ENCODE data around the gene MAMDC4. TPM values are rescaled to one million over a fixed set of nuclear protein-coding genes. Genes with fewer than 3 reads are reported as not detected.

MAMDC4 gene
- total and polyA plus RNA-seq, 2 of the 13 experiments (the other 11 are each of a cell fraction or from before 2014, with no cell fraction given), result 6.0 to 6.8 TPM

GRCh38 chr9:136886610-136887597 lies 34.8 kb downstream of the MAMDC4 start (continued):
- TF ChIP-seq DRAP1 (CRISPR knock-in tag; IDR thresholded peaks at IDR 0.05) (0 out of 2 replicates have a peak, but pooled peaks have one; percentile 21), ZBTB34 (CRISPR knock-in tag; IDR thresholded peaks at IDR 0.05) (peak; percentile 27; the same call in 1 of the 2 replicates), ONECUT2 (CRISPR knock-in tag; IDR thresholded peaks at IDR 0.05) (no peak), JUND (CRISPR knock-in tag; IDR thresholded peaks at IDR 0.05) (no peak), ZNF713 (CRISPR knock-in tag; IDR thresholded peaks at IDR 0.05) (no peak), RFXANK (CRISPR knock-in tag; IDR thresholded peaks at IDR 0.05) (no peak), ZNF224 (CRISPR knock-in tag; IDR thresholded peaks at IDR 0.05) (0 out of 2 replicates have a peak, but pooled peaks have one; percentile 67), ADNP (CRISPR knock-in tag; IDR thresholded peaks at IDR 0.05) (no peak), REXO4 (CRISPR knock-in tag; IDR thresholded peaks at IDR 0.05; ENCODE audit: borderline replicate concordance) (no peak), RNF2 (conservative IDR thresholded peaks at IDR 0.05; ENCODE audit: low read depth) (no peak), BHLHE40 (IDR thresholded peaks at IDR 0.05; ENCODE audit: low read length) (no peak), RAD51 (IDR thresholded peaks at IDR 0.05; ENCODE audit: borderline replicate concordance) (no peak), CHD4 (IDR thresholded peaks at IDR 0.05; ENCODE audit: borderline replicate concordance, low read length) (no peak), MYNN (CRISPR knock-in tag; IDR thresholded peaks at IDR 0.05; ENCODE audit: low read depth) (no peak), ZNF468 (CRISPR knock-in tag; IDR thresholded peaks at IDR 0.05) (no peak), RFX1 (IDR thresholded peaks at IDR 0.05) (no peak), TOE1 (CRISPR knock-in tag; IDR thresholded peaks at IDR 0.05) (no peak), ZNF770 (CRISPR knock-in tag; IDR thresholded peaks at IDR 0.05) (no peak), TIGD3 (CRISPR knock-in tag; IDR thresholded peaks at IDR 0.05; ENCODE audit: borderline replicate concordance) (no peak), CBFB (CRISPR knock-in tag; IDR thresholded peaks at IDR 0.05) (no peak), ZNF281 (CRISPR knock-in tag; IDR thresholded peaks at IDR 0.05; ENCODE audit: borderline replicate concordance) (no peak), FOXC1 (CRISPR knock-in tag; IDR thresholded peaks at IDR 0.05; ENCODE audit: borderline replicate concordance) (no peak), STAG1 (CRISPR knock-in tag; IDR thresholded peaks at IDR 0.05) (no peak)
